GM18951 (cell line): ENCODE measurements around the gene LAMTOR4.

Source experiments
- POLR2A ChIP-seq: IDR thresholded peaks from 4 replicates; pipeline ENCODE4 v1.6.1; 2011; ENCODE audit warnings: mild to moderate bottlenecking; ENCODE audit not compliant: insufficient read length, insufficient read depth; ENCODE audit errors: extremely low read depth
- in situ Hi-C: fragments of 300-500 bp; cut with MboI; formaldehyde crosslinking; loops from one replicate; pipeline ENCODE4 v1.12.0; 2022; ENCODE audit warnings: low sequenced_read_pairs, mixed read lengths, inconsistent platforms; ENCODE audit not compliant: unreplicated experiment

The LAMTOR4 gene

GRCh38 chr7:100166317-100166940 lies 17.7 kb downstream of the LAMTOR4 start:
- no peak for TF ChIP-seq POLR2A

GRCh38 chr7:100166970-100167911 lies 18.5 kb downstream of the LAMTOR4 start:
- in situ Hi-C loops = no loop called here

More at GRCh38 chr7:100166317-100166940, 17.7 kb downstream of the LAMTOR4 start:
- in situ Hi-C loops = no loop called here

GRCh38 chr7:100167912-100168323 lies 19.2 kb downstream of the LAMTOR4 start:
- TF ChIP-seq POLR2A = no peak
- in situ Hi-C loops = no loop called here

More at GRCh38 chr7:100166970-100167911, 18.5 kb downstream of the LAMTOR4 start:
- no peak for TF ChIP-seq POLR2A

- in situ Hi-C loops = no loop called here
These were observed 20.6 kb downstream of the LAMTOR4 start for GRCh38 chr7:100169147-100169850.

GRCh38 chr7:100170101-100170897 lies 21.6 kb downstream of the LAMTOR4 start:
- in situ Hi-C loops = no loop called here

More at GRCh38 chr7:100169147-100169850, 20.6 kb downstream of the LAMTOR4 start:
- TF ChIP-seq POLR2A = no peak

GRCh38 chr7:100171087-100171681 lies 22.5 kb downstream of the LAMTOR4 start:
- in situ Hi-C loops = no loop called here
- no peak for TF ChIP-seq POLR2A

More at GRCh38 chr7:100170101-100170897, 21.6 kb downstream of the LAMTOR4 start:
- TF ChIP-seq POLR2A = no peak

- in situ Hi-C loops = no loop called here
- no peak for TF ChIP-seq POLR2A
These were observed 23.1 kb downstream of the LAMTOR4 start for GRCh38 chr7:100171840-100172239.

GRCh38 chr7:100173806-100174495 lies 25.2 kb downstream of the LAMTOR4 start:
- TF ChIP-seq POLR2A = no peak
- in situ Hi-C loops = no loop called here

- TF ChIP-seq POLR2A = no peak
- in situ Hi-C loops = no loop called here
These were observed 25.9 kb downstream of the LAMTOR4 start for GRCh38 chr7:100174582-100174981.

GRCh38 chr7:100175296-100175935 lies 26.7 kb downstream of the LAMTOR4 start:
- in situ Hi-C loops = no loop called here

More at GRCh38 chr7:100175296-100175935, 26.7 kb downstream of the LAMTOR4 start:
- no peak for TF ChIP-seq POLR2A
